Peyer's patch (tissue), 4 donors: ENCODE results near the gene SBF2.

Experiments used
- POLR2A ChIP-seq, 2 donors: fragments of 450-650 bp; IDR thresholded peaks; one replicate each; pipeline ENCODE4 v1.5.1; 2017; ENCODE audit warnings: antibody characterized with exemption in 2 of 2, mild to moderate bottlenecking in 2 of 2, moderate library complexity in 2 of 2
- TF ChIP-seq, protein P1 (sequence below), 6 experiments: fragments of 450-650 bp in 4 of 6; fragments of 200-600 bp in 2 of 6; sonication (generic) in 1 of 6; IDR thresholded peaks; one replicate each; pipeline ENCODE4 v1.5.1; 2017 to 2019; ENCODE audit warnings: antibody characterized with exemption in 6 of 6, mild to moderate bottlenecking in 3 of 6, moderate library complexity in 1 of 6

DNA sequence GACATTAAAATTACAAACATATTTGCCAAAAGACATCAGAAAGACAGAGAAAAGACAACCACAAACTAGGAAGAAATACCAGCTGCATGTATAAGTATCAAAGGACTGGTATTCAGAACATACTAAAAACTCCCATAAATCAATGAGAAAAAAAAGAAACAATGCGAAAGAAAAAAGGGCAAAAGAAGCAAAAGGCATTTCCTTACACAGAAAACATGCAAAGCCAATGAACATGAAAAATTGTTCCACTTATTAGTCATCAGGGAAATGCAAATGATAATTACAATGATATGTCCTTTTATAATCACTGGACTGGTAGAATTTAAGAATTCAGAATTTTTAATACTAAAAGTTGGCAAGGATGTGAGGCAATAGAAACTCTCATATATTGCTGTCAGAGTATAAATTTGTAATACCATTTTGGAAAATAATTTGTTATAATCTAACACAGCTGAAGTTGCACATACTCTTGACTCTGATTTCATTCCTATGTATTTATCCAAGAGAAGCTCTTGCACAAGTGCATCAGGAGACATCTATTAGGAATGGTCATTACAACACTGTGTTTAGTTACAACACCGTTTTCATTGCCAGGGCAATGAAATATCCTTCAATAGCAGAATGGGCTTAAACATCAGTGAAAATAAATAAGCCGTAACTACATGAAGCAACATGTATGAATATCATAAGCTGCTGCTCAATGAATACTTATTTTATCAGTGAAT, 350.5 kb downstream of the SBF2 start:
- no peak for TF ChIP-seq POLR2A (IDR thresholded peaks at IDR 0.05)
- TF ChIP-seq, protein P1, sequence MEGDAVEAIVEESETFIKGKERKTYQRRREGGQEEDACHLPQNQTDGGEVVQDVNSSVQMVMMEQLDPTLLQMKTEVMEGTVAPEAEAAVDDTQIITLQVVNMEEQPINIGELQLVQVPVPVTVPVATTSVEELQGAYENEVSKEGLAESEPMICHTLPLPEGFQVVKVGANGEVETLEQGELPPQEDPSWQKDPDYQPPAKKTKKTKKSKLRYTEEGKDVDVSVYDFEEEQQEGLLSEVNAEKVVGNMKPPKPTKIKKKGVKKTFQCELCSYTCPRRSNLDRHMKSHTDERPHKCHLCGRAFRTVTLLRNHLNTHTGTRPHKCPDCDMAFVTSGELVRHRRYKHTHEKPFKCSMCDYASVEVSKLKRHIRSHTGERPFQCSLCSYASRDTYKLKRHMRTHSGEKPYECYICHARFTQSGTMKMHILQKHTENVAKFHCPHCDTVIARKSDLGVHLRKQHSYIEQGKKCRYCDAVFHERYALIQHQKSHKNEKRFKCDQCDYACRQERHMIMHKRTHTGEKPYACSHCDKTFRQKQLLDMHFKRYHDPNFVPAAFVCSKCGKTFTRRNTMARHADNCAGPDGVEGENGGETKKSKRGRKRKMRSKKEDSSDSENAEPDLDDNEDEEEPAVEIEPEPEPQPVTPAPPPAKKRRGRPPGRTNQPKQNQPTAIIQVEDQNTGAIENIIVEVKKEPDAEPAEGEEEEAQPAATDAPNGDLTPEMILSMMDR (IDR thresholded peaks at IDR 0.05): no peak
